VCaP (cell line): Measurements from ENCODE around the gene TMEM30A.

ENCODE experiments used
- H3K27ac ChIP-seq: fragments of 450-650 bp; 2 replicates; pipeline ENCODE4 v1.5.1; 2017
- CTCF ChIP-seq: fragments of 450-650 bp; conservative IDR thresholded peaks from 2 replicates; pipeline ENCODE4 v1.5.1; 2017; ENCODE audit warnings: mild to moderate bottlenecking, moderate library complexity

Gene TMEM30A

DNA sequence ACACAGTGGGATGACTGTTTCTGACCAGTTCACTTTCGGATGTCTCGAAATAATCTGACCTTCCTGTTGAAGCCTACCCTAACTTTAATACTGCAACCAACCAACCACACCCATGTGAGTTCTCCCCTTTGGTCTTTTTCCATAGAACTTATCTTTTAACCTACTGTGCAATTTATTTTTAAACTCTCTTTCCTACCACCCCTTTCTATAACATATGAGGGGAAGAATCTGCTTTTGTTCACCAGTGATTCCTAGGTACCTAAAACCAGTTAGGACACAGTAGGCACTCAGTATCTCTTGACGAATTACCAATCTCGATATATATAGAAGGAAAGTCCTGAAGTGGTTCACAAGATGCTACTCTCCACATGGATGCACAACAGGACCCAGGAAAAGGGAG is 48.0 kb downstream of the TMEM30A start:
- no peak overlapping the region for H3K27ac ChIP-seq
- TF ChIP-seq CTCF = no peak

DNA sequence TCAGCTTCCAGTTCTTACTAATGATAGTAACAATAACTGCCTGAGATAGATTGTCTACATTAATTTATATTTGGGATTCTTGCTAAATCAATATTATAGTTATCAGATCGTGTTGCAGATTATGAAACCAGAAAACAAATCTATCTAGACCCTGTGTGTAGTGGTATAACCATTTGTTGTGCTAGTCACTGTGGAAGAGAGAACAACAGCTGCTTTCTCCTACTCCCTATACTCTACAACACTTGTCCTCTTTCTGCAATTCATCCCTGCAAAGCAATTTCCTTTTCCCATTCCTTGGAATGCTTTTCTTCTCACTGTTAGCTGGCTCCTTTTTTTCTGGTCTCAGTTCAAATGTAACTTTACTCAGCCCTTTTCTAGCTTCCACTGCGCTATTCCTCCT is 49.3 kb downstream of the TMEM30A start:
- no peak for TF ChIP-seq CTCF
- no peak overlapping the region for H3K27ac ChIP-seq

GRCh38 chr6:75234126-75234865 is 50.3 kb downstream of the TMEM30A start:
- H3K27ac ChIP-seq = no peak overlapping the region
- no peak for TF ChIP-seq CTCF

DNA sequence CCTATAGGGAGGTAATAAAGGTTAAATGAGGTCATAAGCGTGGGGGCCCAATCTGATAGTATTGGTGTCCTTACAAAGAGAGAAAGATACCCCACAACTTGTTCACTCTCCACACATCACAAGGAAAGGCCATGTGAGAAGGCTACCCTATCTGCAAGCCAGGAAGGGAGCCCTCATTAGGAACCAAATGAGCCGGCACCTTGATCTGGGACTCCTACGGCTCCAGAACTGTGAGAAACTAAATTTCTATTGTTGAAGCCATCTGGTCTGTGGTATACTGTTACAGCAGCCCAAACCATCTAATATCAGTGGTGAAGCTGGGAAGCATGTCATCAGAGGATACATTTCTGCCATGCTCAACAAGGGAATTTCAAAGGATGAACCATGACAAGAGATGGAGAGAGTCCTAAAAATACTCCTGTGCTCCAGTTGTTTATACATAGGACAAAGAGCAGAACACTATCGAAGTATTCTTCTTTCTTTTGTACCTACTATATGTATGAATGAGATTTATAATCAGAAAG is 51.4 kb downstream of the TMEM30A start:
- H3K27ac ChIP-seq = no peak overlapping the region
- TF ChIP-seq CTCF = no peak

DNA sequence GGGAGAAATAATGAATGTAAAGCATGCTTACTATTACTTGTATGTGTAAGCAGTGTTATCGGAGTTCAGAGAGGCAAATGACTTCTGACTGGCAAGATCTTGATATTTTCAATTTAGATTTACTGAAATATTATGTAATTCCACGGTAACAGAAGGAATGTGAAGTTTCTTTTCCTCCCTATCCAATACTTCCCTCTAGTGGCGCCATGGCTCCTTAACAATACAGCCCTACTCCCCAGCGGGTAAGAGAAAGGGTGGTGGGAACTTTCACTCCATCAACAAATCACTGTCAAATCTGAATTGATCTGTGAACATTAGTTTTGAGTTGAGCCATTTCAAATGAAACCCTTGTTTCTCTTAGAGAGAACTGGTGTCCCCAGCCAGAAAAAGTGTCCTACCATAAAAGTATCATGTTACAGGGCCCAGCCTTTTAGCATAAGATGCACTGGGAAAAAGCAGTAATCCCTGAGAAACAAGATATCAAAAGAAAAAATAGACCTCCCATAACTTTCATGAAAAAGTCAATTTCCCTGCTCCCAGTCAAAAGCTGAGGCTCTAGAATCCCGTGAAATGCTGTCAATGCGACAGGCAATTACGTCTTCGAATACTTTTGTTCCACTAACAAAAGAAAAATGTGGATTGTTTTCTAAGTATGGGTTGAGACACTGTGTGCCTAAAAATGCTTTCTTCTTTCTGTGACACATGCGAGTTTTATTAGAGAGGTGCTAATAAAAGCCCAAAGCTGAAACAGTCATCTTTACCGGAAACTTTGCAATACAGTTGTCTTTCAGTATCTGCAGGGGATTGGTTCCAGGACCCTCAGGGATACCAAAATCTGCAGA is 53.9 kb downstream of the TMEM30A start:
- TF ChIP-seq CTCF = peak; percentile 88

DNA sequence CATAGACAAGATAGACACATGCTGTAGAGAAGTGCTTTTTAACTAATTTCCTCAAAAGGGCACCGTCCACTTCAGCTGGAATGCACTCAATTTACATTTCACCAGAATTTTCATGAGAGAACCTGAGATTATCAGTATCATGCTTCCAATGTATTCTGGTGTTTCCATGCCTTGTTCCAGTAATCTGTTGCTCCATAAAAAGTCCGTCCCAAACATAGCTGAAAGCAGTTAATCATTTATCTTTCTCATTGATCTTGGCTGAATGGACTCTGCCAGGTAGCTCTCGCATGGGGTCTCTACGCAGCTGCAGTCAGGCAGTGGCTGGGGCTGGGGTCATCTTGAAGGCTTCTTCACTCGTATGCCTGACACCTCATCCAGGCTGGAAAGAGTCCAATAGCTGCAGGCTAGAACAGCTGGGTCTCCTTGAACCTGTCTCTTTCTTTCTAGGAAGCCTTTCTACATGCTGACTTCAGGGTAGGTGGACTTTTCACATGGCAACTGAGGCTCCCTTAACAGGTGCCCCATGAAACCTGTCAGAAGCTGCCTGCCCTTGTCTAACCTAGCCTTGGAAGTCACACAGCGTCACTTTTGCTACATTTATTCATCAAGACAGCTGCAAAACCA is 60.2 kb downstream of the TMEM30A start:
- H3K27ac ChIP-seq = no peak overlapping the region
- TF ChIP-seq CTCF = no peak

More for the DNA sequence above, 53.9 kb downstream of the TMEM30A start:
- no peak overlapping the region for H3K27ac ChIP-seq

GRCh38 chr6:75223428-75223827 is 61.2 kb downstream of the TMEM30A start:
- H3K27ac ChIP-seq = no peak overlapping the region
- TF ChIP-seq CTCF = no peak
